ENCODE results near the gene MCM8. TPM values are rescaled to one million over a fixed set of nuclear protein-coding genes. Genes with fewer than 3 reads are reported as not detected.

Gene MCM8
- total and polyA plus RNA-seq, 3 donors from 2014 or later, result 19.9 to 25.4 (median 20.3) TPM

DNA sequence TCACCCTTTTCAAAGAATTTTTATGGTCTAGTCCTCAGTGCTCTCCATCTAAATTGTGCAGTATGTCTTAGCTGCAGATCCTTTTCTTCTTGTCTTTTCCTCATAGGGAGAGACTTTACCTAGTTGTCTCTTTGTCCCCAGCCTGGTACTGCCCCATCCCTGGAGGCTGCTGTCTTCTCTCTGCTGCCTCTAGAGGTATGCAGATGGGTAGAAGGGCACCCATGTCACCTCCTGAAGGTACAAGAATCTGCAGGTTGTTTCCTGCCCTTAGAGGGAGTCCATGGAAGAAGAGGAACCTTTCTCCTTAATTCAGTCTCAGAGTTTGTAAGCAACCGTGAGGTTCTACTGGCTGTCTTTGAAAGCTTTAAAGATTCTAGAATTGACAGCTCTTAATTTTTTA lies 39.1 kb downstream of the MCM8 start:
- Histone ChIP-seq H3K9me3 (no peaks in the 10 kb centered on the region), H3K4me1 (no peaks in the 10 kb centered on the region), H3K36me3 (ENCODE audit: low read depth, missing control alignments) (no peaks in the 10 kb centered on the region), H3K27me3 (no peaks in the 10 kb centered on the region), H3K4me3 (no peak overlapping the region), H3K27ac (no peak overlapping the region)
- WGBS, 2 donors, result 86 to 95% methylated on average over 1 of the region's 1 CpG
- intact Hi-C loops (cut with DNase I; ENCODE audit: low total_unique reads), result no loop called here
- no peak for TF ChIP-seq POLR2A (IDR thresholded peaks at IDR 0.05)
- TF ChIP-seq, protein P1, sequence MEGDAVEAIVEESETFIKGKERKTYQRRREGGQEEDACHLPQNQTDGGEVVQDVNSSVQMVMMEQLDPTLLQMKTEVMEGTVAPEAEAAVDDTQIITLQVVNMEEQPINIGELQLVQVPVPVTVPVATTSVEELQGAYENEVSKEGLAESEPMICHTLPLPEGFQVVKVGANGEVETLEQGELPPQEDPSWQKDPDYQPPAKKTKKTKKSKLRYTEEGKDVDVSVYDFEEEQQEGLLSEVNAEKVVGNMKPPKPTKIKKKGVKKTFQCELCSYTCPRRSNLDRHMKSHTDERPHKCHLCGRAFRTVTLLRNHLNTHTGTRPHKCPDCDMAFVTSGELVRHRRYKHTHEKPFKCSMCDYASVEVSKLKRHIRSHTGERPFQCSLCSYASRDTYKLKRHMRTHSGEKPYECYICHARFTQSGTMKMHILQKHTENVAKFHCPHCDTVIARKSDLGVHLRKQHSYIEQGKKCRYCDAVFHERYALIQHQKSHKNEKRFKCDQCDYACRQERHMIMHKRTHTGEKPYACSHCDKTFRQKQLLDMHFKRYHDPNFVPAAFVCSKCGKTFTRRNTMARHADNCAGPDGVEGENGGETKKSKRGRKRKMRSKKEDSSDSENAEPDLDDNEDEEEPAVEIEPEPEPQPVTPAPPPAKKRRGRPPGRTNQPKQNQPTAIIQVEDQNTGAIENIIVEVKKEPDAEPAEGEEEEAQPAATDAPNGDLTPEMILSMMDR (IDR thresholded peaks at IDR 0.05), result no peak
- no peak for DNase-seq

GRCh38 chr20:5990946-5991345 lies 40.5 kb downstream of the MCM8 start:
- Histone ChIP-seq H3K4me3 (no peak overlapping the region), H3K36me3 (ENCODE audit: low read depth, missing control alignments) (no peaks in the 10 kb centered on the region), H3K27me3 (no peaks in the 10 kb centered on the region), H3K9me3 (no peaks in the 10 kb centered on the region), H3K4me1 (no peaks in the 10 kb centered on the region), H3K27ac (no peak overlapping the region)
- no peak for DNase-seq
- 91 to 96% methylated on average over 3 of the region's 3 CpGs for WGBS, 2 donors
- no peak for TF ChIP-seq POLR2A (IDR thresholded peaks at IDR 0.05)
- TF ChIP-seq, protein P1 (IDR thresholded peaks at IDR 0.05), result no peak
- intact Hi-C loops (cut with DNase I; ENCODE audit: low total_unique reads), result no loop called here

DNA sequence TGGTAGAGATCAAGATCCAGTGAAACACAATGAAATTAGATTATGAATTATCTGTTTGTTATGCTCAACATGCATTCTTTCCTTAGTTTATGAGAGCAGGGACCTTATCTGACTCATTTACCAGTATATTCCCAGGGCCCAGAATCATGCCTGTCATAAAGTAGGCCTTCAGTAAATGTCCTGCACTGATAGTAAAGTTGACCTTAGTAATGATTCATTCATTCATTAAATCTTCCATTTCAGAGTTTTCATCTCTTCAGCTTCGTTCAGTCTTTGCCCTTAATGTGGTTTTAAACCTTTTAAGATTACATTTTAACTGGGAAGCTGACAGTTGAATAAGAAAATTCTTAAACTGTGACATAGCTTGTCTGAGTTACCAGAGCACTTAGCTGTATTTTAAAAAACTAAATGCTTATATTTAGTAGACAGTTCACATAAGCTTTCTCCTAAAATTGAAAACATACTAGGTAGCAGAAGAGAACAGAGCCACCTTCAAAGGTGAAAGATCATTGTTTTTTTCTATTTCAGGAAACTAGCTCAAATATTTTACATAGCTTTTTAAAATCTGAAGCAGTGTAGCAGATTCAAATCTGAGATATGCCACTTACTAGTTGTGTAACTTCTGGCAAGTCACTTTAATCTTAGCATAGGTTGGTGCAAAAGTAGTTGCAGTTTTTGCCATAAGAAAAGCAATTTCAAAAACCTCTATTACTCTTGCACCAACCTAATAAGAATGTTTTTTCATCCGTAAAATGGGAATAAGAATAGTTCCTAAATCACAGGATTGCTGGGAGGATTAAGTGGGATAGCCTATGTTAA lies 41.4 kb downstream of the MCM8 start:
- TF ChIP-seq, protein P1 (IDR thresholded peaks at IDR 0.05), result no peak
- TF ChIP-seq POLR2A (IDR thresholded peaks at IDR 0.05), result no peak
- no peak for DNase-seq
- H3K27me3 ChIP-seq, result no peaks in the 10 kb centered on the region
- WGBS, 2 donors, result 89 to 94% methylated on average over 2 of the region's 2 CpGs
- no peaks in the 10 kb centered on the region for H3K36me3 ChIP-seq (ENCODE audit: low read depth, missing control alignments)
- intact Hi-C loops (cut with DNase I; ENCODE audit: low total_unique reads), result no loop called here
- no peaks in the 10 kb centered on the region for H3K4me1 ChIP-seq
- no peak overlapping the region for H3K4me3 ChIP-seq
- H3K27ac ChIP-seq, result no peak overlapping the region
- no peaks in the 10 kb centered on the region for H3K9me3 ChIP-seq

DNA sequence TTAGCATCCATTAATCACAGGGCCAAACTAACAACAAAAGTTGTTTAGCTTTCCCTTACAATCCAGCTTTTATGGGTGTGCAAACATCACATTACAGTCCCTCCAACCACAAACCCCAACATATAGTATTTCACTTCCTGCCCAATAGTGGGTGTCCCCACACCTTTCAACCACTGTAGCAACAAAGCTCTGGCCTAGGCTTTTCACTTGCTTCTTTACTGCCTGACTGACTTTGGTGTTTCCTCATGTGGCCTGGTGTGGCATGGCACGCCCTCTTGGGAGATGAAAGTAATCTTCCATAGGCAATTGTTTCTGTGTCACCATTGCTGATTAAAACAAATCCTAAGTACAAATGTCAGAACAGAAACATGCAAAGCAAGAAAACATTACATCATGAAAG lies 46.3 kb downstream of the MCM8 start:
- intact Hi-C loops (cut with DNase I; ENCODE audit: low total_unique reads), result no loop called here
- Histone ChIP-seq H3K4me3 (no peak overlapping the region), H3K9me3 (no peaks in the 10 kb centered on the region), H3K27ac (no peak overlapping the region), H3K27me3 (no peaks in the 10 kb centered on the region), H3K4me1 (no peaks in the 10 kb centered on the region), H3K36me3 (ENCODE audit: low read depth, missing control alignments) (no peaks in the 10 kb centered on the region)
- WGBS, 2 donors, result 87 to 93% methylated on average over 1 of the region's 1 CpG
- TF ChIP-seq, protein P1 (IDR thresholded peaks at IDR 0.05), result no peak
- TF ChIP-seq POLR2A (IDR thresholded peaks at IDR 0.05), result no peak
- DNase-seq, result no peak

DNA sequence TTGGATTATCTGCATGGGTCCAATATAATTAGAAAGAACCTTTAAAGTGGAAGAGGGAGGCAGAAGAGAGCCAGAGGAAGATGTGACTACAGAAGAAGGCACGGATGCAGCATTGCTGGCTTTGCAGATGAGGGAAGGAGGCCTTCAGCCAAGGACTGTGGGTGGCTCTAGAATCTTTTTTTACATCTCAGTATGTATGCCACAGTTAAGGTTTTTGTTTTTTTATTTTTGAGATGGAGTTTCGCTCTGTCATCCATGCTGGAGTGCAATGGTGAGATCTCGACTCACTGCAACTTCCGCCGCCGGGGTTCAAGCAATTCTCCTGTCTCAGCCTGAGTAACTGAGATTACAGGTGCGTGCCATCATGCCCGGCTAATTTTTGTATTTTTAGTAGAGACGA lies 49.3 kb downstream of the MCM8 start:
- WGBS, 2 donors, result 91 to 93% methylated on average over 9 of the region's 9 CpGs
- Histone ChIP-seq H3K4me1 (no peaks in the 10 kb centered on the region), H3K36me3 (ENCODE audit: low read depth, missing control alignments) (no peaks in the 10 kb centered on the region), H3K9me3 (no peaks in the 10 kb centered on the region), H3K27ac (no peak overlapping the region), H3K4me3 (no peak overlapping the region), H3K27me3 (no peaks in the 10 kb centered on the region)
- TF ChIP-seq POLR2A (IDR thresholded peaks at IDR 0.05), result no peak
- TF ChIP-seq, protein P1 (IDR thresholded peaks at IDR 0.05), result no peak
- intact Hi-C loops (cut with DNase I; ENCODE audit: low total_unique reads), result no loop called here
- DNase-seq, result no peak
